Ascending aorta (tissue), 2 donors: ENCODE measurements around the gene ELF2. TPM values are rescaled to one million over a fixed set of nuclear protein-coding genes. Genes with fewer than 3 reads are reported as not detected.
A peak's percentile ranks its signal among the peaks of the same experiment; 100 is the strongest.
"Not testable (repeated sequence)": the region's sequence is repeated elsewhere in the genome, so short reads cannot be mapped to it uniquely, and the experiment has no call there.

ENCODE experiments used
- DNase-seq, 2 donors: peaks; one replicate each; pipeline ENCODE4 v3.0.0-alpha.2; 2019; ENCODE audit warnings: low spot score in 2 of 2
- H3K27ac ChIP-seq, 2 donors: fragments of 200-600 bp; sonication (generic); one replicate each; pipeline ENCODE4 v1.5.1; 2016 to 2017; ENCODE audit warnings: mild to moderate bottlenecking in 1 of 2
- H3K27me3 ChIP-seq: fragments of 200-600 bp; sonication (generic); one replicate; pipeline ENCODE4 v1.5.1; 2017
- H3K36me3 ChIP-seq, 2 donors: fragments of 200-600 bp; sonication (generic); one replicate each; pipeline ENCODE4 v1.5.1; 2016
- H3K4me1 ChIP-seq, 2 donors: fragments of 200-600 bp; sonication (generic); one replicate each; pipeline ENCODE4 v1.5.1; 2016 to 2017; ENCODE audit warnings: mild to moderate bottlenecking in 1 of 2
- H3K4me3 ChIP-seq, 2 donors: fragments of 200-600 bp; sonication (generic); one replicate each; pipeline ENCODE4 v1.5.1; 2016 to 2017; ENCODE audit warnings: mild to moderate bottlenecking in 1 of 2
- H3K9me3 ChIP-seq, 2 donors: fragments of 200-600 bp; sonication (generic); one replicate each; pipeline ENCODE4 v1.5.1; 2016
- CTCF ChIP-seq, 3 experiments: fragments of 200-600 bp in 2 of 3; fragments of 450-650 bp in 1 of 3; sonication (generic) in 2 of 3; IDR thresholded peaks; one replicate each; pipeline ENCODE4 v1.5.1; 2016 to 2019; ENCODE audit warnings: antibody characterized with exemption in 3 of 3, mild to moderate bottlenecking in 1 of 3, moderate library complexity in 1 of 3
- intact Hi-C: fragments of 100-400 bp; cut with DNase I; formaldehyde crosslinking; loops from one replicate; pipeline ENCODE4 v1.15.1; 2023
- total RNA-seq: library from RNA; depleted of rRNA; stranded (reverse); fragments of >200 nt; gene quantifications from one replicate; pipeline ENCODE4 v1.1.0, GENCODE V29; 2016

Gene ELF2
- total RNA-seq, 1 donor from 2014 or later: 20.3 TPM

DNA sequence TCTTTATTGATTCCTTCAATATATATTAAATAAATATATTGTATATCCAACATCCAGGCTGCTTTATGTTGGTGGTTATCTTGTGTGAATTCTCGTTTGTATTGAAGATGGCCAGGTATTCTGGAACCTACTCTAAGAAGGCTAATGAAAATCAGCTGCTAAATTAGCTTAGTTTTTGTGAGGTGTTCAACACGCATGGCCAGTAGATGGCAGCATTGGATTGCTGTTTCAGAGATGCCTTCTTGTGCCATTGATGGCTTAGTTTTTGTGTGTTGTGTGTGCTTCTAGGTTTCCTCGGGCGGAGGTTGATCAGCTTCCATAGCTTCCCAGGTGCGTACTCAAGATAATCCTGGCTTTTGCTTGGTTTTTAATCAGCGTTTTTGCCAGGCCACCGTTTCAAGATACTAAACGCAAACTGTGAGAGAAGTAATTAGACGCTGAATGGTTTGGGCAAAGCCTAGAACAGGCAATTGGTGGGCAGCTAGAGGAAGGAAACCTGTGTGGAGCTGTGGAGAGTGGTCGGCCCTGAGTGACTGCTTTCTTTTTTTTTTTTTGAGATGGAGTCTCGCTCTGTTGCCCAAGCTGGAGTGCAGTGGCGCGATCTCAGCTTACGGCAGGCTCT lies 146.3 kb downstream of the ELF2 start:
- no peaks in the 10 kb centered on the region for H3K9me3 ChIP-seq
- no peaks in the 10 kb centered on the region for H3K27me3 ChIP-seq
- no peak overlapping the region for H3K27ac ChIP-seq
- H3K36me3 ChIP-seq: no peaks in the 10 kb centered on the region
- intact Hi-C loops: loop anchor here (1.0 to 10.0 kb wide), 5 partner anchors 52 to 624 kb away; partner anchors contain the start of gene ELF2
- H3K4me3 ChIP-seq: no peak overlapping the region
- H3K4me1 ChIP-seq: no peaks in the 10 kb centered on the region
- peak in 1 of 2 donors; percentile 82 for DNase-seq
- TF ChIP-seq CTCF (IDR thresholded peaks at IDR 0.05): peak; percentile 52 to 82 (median 75)

DNA sequence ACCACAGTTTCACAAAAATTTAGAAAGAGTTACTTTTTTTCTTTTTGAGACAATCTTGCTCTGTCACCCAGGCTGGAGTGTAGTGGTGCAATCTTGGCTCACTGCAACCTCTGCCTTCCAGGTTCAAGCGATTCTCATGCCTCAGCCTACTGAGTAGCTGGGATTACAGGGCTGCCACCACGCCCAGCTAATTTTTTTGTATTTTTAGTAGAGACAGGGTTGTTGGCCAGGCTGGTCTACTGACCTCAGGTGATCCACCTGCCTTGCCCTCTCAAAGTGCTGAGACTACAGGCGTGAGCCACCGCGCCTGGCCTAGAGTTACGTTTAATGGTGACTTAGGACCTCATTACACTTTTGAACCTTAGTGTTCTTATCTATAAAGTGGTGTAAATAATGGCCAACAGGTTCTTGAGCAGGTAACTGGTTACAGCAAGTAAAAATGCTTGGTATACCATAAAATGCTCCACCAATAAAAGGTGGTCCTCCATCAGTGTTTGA lies 147.1 kb downstream of the ELF2 start:
- intact Hi-C loops: loop anchor here (1.0 to 10.0 kb wide), 5 partner anchors 52 to 625 kb away; partner anchors contain the start of gene ELF2
- not testable (repeated sequence) for H3K9me3 ChIP-seq, H3K27me3 ChIP-seq, H3K27ac ChIP-seq, H3K4me3 ChIP-seq, DNase-seq, H3K4me1 ChIP-seq, H3K36me3 ChIP-seq

GRCh38 chr4:139028191-139028661 lies 148.8 kb downstream of the ELF2 start:
- no peak for DNase-seq
- Histone ChIP-seq H3K36me3 (no peaks in the 10 kb centered on the region), H3K27me3 (no peaks in the 10 kb centered on the region), H3K4me3 (no peak overlapping the region), H3K4me1 (no peaks in the 10 kb centered on the region), H3K27ac (peak overlapping the region in 1 of 2 donors; percentile 35), H3K9me3 (no peaks in the 10 kb centered on the region)
- intact Hi-C loops: no loop called here
- TF ChIP-seq CTCF (IDR thresholded peaks at IDR 0.05): no peak

DNA sequence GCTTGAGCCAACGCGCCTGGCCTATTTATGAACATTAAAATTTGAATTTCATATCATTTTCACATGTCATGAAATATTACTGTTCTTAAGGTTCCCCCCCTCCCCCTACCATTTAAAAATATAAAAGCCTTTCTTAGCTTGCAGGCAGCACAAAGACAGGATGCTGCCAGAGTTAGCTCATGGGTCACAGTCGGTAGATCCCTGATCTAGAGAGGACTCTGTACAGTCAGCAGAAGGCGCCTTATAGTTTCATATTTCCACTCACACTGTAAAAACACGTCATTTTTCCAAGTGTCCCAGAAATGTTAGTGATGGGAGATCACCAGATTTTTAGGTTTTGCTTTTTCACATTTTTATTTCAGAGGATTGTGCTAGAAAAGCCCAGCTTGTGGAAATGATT lies 149.2 kb downstream of the ELF2 start:
- Histone ChIP-seq H3K27me3 (no peaks in the 10 kb centered on the region), H3K4me3 (no peak overlapping the region), H3K27ac (peak overlapping the region in 1 of 2 donors; percentile 35), H3K36me3 (no peaks in the 10 kb centered on the region), H3K9me3 (no peaks in the 10 kb centered on the region), H3K4me1 (no peaks in the 10 kb centered on the region)
- no peak for TF ChIP-seq CTCF (IDR thresholded peaks at IDR 0.05)
- intact Hi-C loops: no loop called here
- DNase-seq: no peak

DNA sequence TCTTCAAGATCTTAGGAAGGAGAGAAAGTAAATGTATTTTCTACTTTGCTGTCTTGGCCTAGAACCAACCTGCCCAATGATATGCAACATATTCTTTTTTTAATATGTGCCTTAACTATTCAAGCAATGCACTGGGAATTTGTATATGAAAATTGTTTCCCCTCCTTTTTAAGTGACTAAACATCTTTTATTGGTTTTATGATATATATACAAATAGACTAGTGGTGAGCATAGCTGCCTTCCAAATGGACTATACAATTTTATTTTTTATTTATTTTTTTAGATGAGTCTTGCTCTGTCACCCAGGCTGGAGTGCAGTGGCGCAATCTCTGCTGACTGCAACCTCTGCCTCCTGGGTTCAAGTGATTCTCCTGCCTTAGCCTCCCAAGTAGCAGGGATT lies 151.2 kb downstream of the ELF2 start:
- no peak for DNase-seq
- Histone ChIP-seq H3K9me3 (no peaks in the 10 kb centered on the region), H3K4me1 (no peaks in the 10 kb centered on the region), H3K27me3 (no peaks in the 10 kb centered on the region), H3K4me3 (no peak overlapping the region), H3K27ac (no peak overlapping the region), H3K36me3 (no peaks in the 10 kb centered on the region)
- no peak for TF ChIP-seq CTCF (IDR thresholded peaks at IDR 0.05)
- intact Hi-C loops: no loop called here

- intact Hi-C loops: no loop called here
- H3K4me1 ChIP-seq: no peaks in the 10 kb centered on the region
These were observed 152.3 kb downstream of the ELF2 start for GRCh38 chr4:139024686-139025085.

More at GRCh38 chr4:139024686-139025085, 152.3 kb downstream of the ELF2 start:
- Histone ChIP-seq H3K9me3 (no peaks in the 10 kb centered on the region), H3K36me3 (no peaks in the 10 kb centered on the region), H3K27ac (no peak overlapping the region), H3K27me3 (no peaks in the 10 kb centered on the region), H3K4me3 (no peak overlapping the region)
- no peak for DNase-seq
- no peak for TF ChIP-seq CTCF (IDR thresholded peaks at IDR 0.05)
